ENCODE data around the gene CD40. TPM values are rescaled to one million over a fixed set of nuclear protein-coding genes. Genes with fewer than 3 reads are reported as not detected.

Gene CD40
- total and polyA plus RNA-seq, 2 of the 4 experiments (the other 2 are of a cell fraction): 0.36 to 0.92 TPM

- no peak overlapping the region for H2BK5ac ChIP-seq (ENCODE audit: low read depth, low read length, poor library complexity, severe bottlenecking)
- H3K9me3 ChIP-seq (ENCODE audit: control insufficient read depth, insufficient read depth, low read length): no peaks in the 10 kb centered on the region
- no peak overlapping the region for H3K56ac ChIP-seq (ENCODE audit: extremely low read depth, insufficient read depth, low read length)
- in situ Hi-C loops (cut with MboI; ENCODE audit: low sequenced_read_pairs): no loop called here
- no peak overlapping the region for H3K9ac ChIP-seq (ENCODE audit: low read depth, low read length)
- no peak overlapping the region for H4K91ac ChIP-seq (ENCODE audit: insufficient read depth, low read depth, low read length)
- DNase-seq: no peak
- CTCF ChIA-PET: interaction anchor here (0.7 kb wide), 1 partner anchor 15 kb away, joined by 3 read pairs; no protein-coding TSS in a partner anchor
- H2BK20ac ChIP-seq (ENCODE audit: low read depth, low read length): no peak overlapping the region
- WGBS, 2 experiments (ENCODE audit: extremely low coverage in 2 of 2, insufficient read length in 1 of 2): 63% methylated on average over 1 of the region's 2 CpGs; no CpG with 5 or more reads in 1 of the 2 experiments
- no peak overlapping the region for H3K23ac ChIP-seq (ENCODE audit: low read depth, low read length)
- POLR2A ChIA-PET (ENCODE audit: unreplicated experiment): no interaction called here
- no peaks in the 10 kb centered on the region for H3K79me1 ChIP-seq (ENCODE audit: low read depth in 1 of 2, low read length in 2 of 2)
- peaks cover 21% of the 10 kb centered on the region for H3K27me3 ChIP-seq (ENCODE audit: control insufficient read depth, insufficient read depth, low read length)
- H3K4me3 ChIP-seq (ENCODE audit: insufficient read depth, low read depth, low read length): no peak overlapping the region
- no peak for ATAC-seq (ENCODE audit: low read depth)
- H2AK5ac ChIP-seq (ENCODE audit: low read depth, low read length): no peak overlapping the region
- no peaks in the 10 kb centered on the region for H3K9me1 ChIP-seq (ENCODE audit: insufficient read depth, low read length)
- H4K8ac ChIP-seq (ENCODE audit: low read depth in 2 of 2, low read length in 2 of 2): no peak overlapping the region
- no peak overlapping the region for H3K27ac ChIP-seq (ENCODE audit: insufficient read depth, low read length)
- intact Hi-C loops (cut with micrococcal nuclease): no loop called here
- BruUV-seq (replicated peaks): no TSS peak
- H2BK120ac ChIP-seq (ENCODE audit: low read depth, low read length): no peak overlapping the region
- H2BK15ac ChIP-seq (ENCODE audit: low read depth, low read length): no peak overlapping the region
- no peak overlapping the region for H3K18ac ChIP-seq (ENCODE audit: low read depth, low read length)
- H2AFZ ChIP-seq (replicated peaks; ENCODE audit: low read length, poor library complexity): peak overlapping the region; percentile 23
- H3K4me1 ChIP-seq (ENCODE audit: control insufficient read depth, insufficient read depth, low read length): no peaks in the 10 kb centered on the region
- no peak overlapping the region for H2AK9ac ChIP-seq (replicated peaks; ENCODE audit: low read depth, low read length, poor library complexity)
- no peaks in the 10 kb centered on the region for H3K36me3 ChIP-seq (ENCODE audit: control insufficient read depth, insufficient read depth, low read length)
- no peaks in the 10 kb centered on the region for H4K20me1 ChIP-seq (ENCODE audit: insufficient read depth, low read length)
- no peak overlapping the region for H3K4ac ChIP-seq (ENCODE audit: low read depth, low read length)
- H3K14ac ChIP-seq (replicated peaks; ENCODE audit: low read depth, low read length): no peak overlapping the region
- TF ChIP-seq CEBPB (IDR thresholded peaks at IDR 0.05; ENCODE audit: low read depth, low read length): no peak
- TF ChIP-seq POLR2A (IDR thresholded peaks at IDR 0.05; ENCODE audit: low read depth, low read length): no peak
- no peak for TF ChIP-seq CTCF (conservative IDR thresholded peaks at IDR 0.05; ENCODE audit: low read depth, low read length)
- no peak for TF ChIP-seq FOS (IDR thresholded peaks at IDR 0.05; ENCODE audit: low read depth, low read length)
- TF ChIP-seq RAD21 (IDR thresholded peaks at IDR 0.05; ENCODE audit: low read length): no peak
- TF ChIP-seq MAZ (IDR thresholded peaks at IDR 0.05; ENCODE audit: borderline replicate concordance, low read depth, low read length): no peak
- TF ChIP-seq SMC3 (IDR thresholded peaks at IDR 0.05; ENCODE audit: low read depth, low read length): no peak
- no peak for TF ChIP-seq CHD1 (IDR thresholded peaks at IDR 0.05; ENCODE audit: low read depth, low read length)
- TF ChIP-seq BHLHE40 (IDR thresholded peaks at IDR 0.05; ENCODE audit: low read depth, low read length): no peak
- TF ChIP-seq RCOR1 (IDR thresholded peaks at IDR 0.05; ENCODE audit: insufficient replicate concordance, low read length): no peak
- no peak for TF ChIP-seq MXI1 (IDR thresholded peaks at IDR 0.05; ENCODE audit: borderline replicate concordance, low read depth, low read length)
- TF ChIP-seq MAFK (IDR thresholded peaks at IDR 0.05; ENCODE audit: low read depth, low read length): no peak
- dilution Hi-C loops (cut with HindIII; ENCODE audit: low sequenced_read_pairs, unreplicated experiment): no loop called here
- no peak overlapping the region for H4K5ac ChIP-seq (ENCODE audit: low read depth, low read length)
- H3K4me2 ChIP-seq (ENCODE audit: low read depth, low read length): no peak overlapping the region
Measured at GRCh38 chr20:46154796-46155195, 36.7 kb downstream of the CD40 start.

Data from IMR-90 (cell line).